SK-N-SH treated with all-trans-retinoic acid at 6 μM for 48 hours (cell line): ENCODE results near the gene TRNP1.

Experiments
- ATAC-seq: fragments of 200-7000 bp; cut with Tn5 transposase; 3 replicates; pipeline ENCODE4 v1.9.1; 2020; ENCODE audit warnings: mild to moderate bottlenecking, moderate library complexity
- ARNTL ChIP-seq: fragments of 450-650 bp; formaldehyde crosslinking; IDR thresholded peaks from 2 replicates; pipeline ENCODE4 v1.5.0; 2020; ENCODE audit warnings: low read depth, mild to moderate bottlenecking, moderate library complexity, borderline replicate concordance
- BACH2 ChIP-seq: fragments of 250-450 bp; sonication (Bioruptor Pico); IDR thresholded peaks from 2 replicates; pipeline ENCODE4 v1.9.0; 2021; ENCODE audit warnings: mild to moderate bottlenecking, borderline replicate concordance
- ESRRG ChIP-seq: fragments of 250-450 bp; sonication (Bioruptor Pico); IDR thresholded peaks from 2 replicates; pipeline ENCODE4 v1.6.1; 2021; ENCODE audit warnings: mild to moderate bottlenecking
- GLIS3 ChIP-seq: fragments of 250-450 bp; sonication (Bioruptor Pico); IDR thresholded peaks from 2 replicates; pipeline ENCODE4 v1.5.0; 2020; ENCODE audit warnings: mild to moderate bottlenecking, moderate library complexity
- ISL1 ChIP-seq: fragments of 250-450 bp; sonication (Bioruptor Pico); IDR thresholded peaks from 2 replicates; pipeline ENCODE4 v2.1.2; 2022; ENCODE audit warnings: mild to moderate bottlenecking, moderate library complexity
- OSR1 ChIP-seq: fragments of 250-450 bp; sonication (Bioruptor Pico); IDR thresholded peaks from 2 replicates; pipeline ENCODE4 v1.8.0; 2022; ENCODE audit warnings: moderate library complexity, mild to moderate bottlenecking, inconsistent platforms
- PPARA ChIP-seq: fragments of 250-450 bp; sonication (Bioruptor Pico); IDR thresholded peaks from 2 replicates; pipeline ENCODE4 v1.5.0; 2020; ENCODE audit warnings: mild to moderate bottlenecking, borderline replicate concordance
- RARB ChIP-seq: fragments of 250-450 bp; sonication (Bioruptor Pico); IDR thresholded peaks from 2 replicates; pipeline ENCODE4 v1.8.0; 2021; ENCODE audit warnings: mild to moderate bottlenecking, moderate library complexity
- SNAI2 ChIP-seq: fragments of 250-450 bp; sonication (Bioruptor Pico); IDR thresholded peaks from 2 replicates; pipeline ENCODE4 v1.5.0; 2020; ENCODE audit warnings: mild to moderate bottlenecking, moderate library complexity
- TCF4 ChIP-seq: fragments of 250-450 bp; sonication (Bioruptor Pico); IDR thresholded peaks from 2 replicates; pipeline ENCODE4 v1.8.0; 2021; ENCODE audit warnings: mild to moderate bottlenecking, moderate library complexity, borderline replicate concordance
- TOX ChIP-seq: fragments of 250-450 bp; sonication (Bioruptor Pico); IDR thresholded peaks from 2 replicates; pipeline ENCODE4 v1.8.0; 2021; ENCODE audit warnings: mild to moderate bottlenecking, moderate library complexity, borderline replicate concordance
- ZC3H10 ChIP-seq: fragments of 250-450 bp; sonication (Bioruptor Pico); IDR thresholded peaks from 2 replicates; pipeline ENCODE4 v1.5.1; 2021; ENCODE audit warnings: mild to moderate bottlenecking, moderate library complexity
- ZFP3 ChIP-seq: fragments of 250-450 bp; sonication (Bioruptor Pico); IDR thresholded peaks from 2 replicates; pipeline ENCODE4 v1.5.0; 2020; ENCODE audit warnings: mild to moderate bottlenecking, moderate library complexity
- ZFP30 ChIP-seq: fragments of 450-650 bp; formaldehyde crosslinking; IDR thresholded peaks from 2 replicates; pipeline ENCODE4 v1.5.0; 2022; ENCODE audit warnings: mild to moderate bottlenecking, moderate library complexity
- ZNF565 ChIP-seq: fragments of 450-650 bp; formaldehyde crosslinking; conservative IDR thresholded peaks from 2 replicates; pipeline ENCODE4 v1.5.0; 2020; ENCODE audit warnings: low read depth, mild to moderate bottlenecking, moderate library complexity
- ZNF8 ChIP-seq: fragments of 450-650 bp; formaldehyde crosslinking; IDR thresholded peaks from 2 replicates; pipeline ENCODE4 v1.5.0; 2020; ENCODE audit warnings: mild to moderate bottlenecking, moderate library complexity
- TF ChIP-seq, protein P1 (sequence below): fragments of 250-450 bp; sonication (Bioruptor Pico); IDR thresholded peaks from 2 replicates; pipeline ENCODE4 v1.8.0; 2020; ENCODE audit warnings: mild to moderate bottlenecking, moderate library complexity, borderline replicate concordance
- TF ChIP-seq, protein P2 (sequence below): fragments of 250-450 bp; sonication (Bioruptor Pico); IDR thresholded peaks from 2 replicates; pipeline ENCODE4 v1.5.1; 2020; ENCODE audit warnings: low read depth, mild to moderate bottlenecking, moderate library complexity
- TF ChIP-seq, protein P3 (sequence below): fragments of 250-450 bp; sonication (Bioruptor Pico); IDR thresholded peaks from 2 replicates; pipeline ENCODE4 v1.5.1; 2021; ENCODE audit warnings: mild to moderate bottlenecking, moderate library complexity
- TF ChIP-seq, protein P4 (sequence below): fragments of 250-450 bp; sonication (Bioruptor Pico); IDR thresholded peaks from 2 replicates; pipeline ENCODE4 v1.5.0; 2020; ENCODE audit warnings: mild to moderate bottlenecking, moderate library complexity
- TF ChIP-seq, protein P5 (sequence below): fragments of 250-450 bp; sonication (Bioruptor Pico); IDR thresholded peaks from 2 replicates; pipeline ENCODE4 v1.8.0; 2021; ENCODE audit warnings: low read depth, mild to moderate bottlenecking, moderate library complexity, borderline replicate concordance

TRNP1 gene

DNA sequence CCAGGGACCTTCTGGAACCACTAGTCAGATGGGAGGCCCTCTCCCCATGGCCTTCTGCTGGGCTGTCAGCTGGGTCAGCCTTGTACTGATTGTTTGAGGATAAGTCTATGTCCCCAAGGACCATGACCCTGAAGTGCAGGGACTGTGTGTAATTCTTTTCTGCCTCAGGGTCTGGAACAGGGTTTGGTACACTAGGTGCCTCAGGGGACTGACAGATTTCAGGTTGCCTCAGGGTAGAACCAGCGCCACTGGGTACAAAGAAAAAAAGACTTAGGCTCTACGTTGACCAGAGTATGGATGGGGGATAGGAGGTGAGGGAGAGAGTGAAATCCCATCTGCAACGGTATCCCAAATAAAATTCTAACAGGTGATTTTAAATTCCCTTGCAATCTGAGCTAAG lies 36.2 kb upstream of the TRNP1 start:
- no peak for ATAC-seq
- TF ChIP-seq ARNTL (CRISPR knock-in tag) = no peak
- no peak for TF ChIP-seq ZFP30 (CRISPR knock-in tag)
- TF ChIP-seq BACH2 (CRISPR knock-in tag) = no peak
- no peak for TF ChIP-seq ZC3H10 (CRISPR knock-in tag)

DNA sequence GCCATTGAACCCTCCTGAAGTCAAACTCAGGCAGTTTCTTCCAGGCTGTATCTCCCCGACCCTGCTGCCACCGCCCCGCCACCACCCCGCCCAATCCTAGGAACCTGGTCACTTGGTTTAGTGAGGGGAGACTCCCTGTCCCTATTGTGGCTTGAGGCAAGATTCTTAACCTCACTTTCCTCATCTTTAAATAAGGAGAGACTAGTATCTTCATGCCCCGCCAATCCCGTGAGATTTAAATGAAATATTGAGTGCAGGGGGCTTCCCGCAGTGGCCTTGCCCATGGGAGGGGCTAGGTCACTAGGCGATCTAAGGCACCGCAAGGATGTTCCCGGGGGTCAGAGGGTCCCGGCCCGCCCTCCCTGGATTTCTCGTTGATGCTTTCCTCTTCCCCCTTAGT lies 34.2 kb upstream of the TRNP1 start:
- TF ChIP-seq PPARA (CRISPR knock-in tag) = no peak
- no peak for TF ChIP-seq ISL1 (CRISPR knock-in tag)
- ATAC-seq = no peak

DNA sequence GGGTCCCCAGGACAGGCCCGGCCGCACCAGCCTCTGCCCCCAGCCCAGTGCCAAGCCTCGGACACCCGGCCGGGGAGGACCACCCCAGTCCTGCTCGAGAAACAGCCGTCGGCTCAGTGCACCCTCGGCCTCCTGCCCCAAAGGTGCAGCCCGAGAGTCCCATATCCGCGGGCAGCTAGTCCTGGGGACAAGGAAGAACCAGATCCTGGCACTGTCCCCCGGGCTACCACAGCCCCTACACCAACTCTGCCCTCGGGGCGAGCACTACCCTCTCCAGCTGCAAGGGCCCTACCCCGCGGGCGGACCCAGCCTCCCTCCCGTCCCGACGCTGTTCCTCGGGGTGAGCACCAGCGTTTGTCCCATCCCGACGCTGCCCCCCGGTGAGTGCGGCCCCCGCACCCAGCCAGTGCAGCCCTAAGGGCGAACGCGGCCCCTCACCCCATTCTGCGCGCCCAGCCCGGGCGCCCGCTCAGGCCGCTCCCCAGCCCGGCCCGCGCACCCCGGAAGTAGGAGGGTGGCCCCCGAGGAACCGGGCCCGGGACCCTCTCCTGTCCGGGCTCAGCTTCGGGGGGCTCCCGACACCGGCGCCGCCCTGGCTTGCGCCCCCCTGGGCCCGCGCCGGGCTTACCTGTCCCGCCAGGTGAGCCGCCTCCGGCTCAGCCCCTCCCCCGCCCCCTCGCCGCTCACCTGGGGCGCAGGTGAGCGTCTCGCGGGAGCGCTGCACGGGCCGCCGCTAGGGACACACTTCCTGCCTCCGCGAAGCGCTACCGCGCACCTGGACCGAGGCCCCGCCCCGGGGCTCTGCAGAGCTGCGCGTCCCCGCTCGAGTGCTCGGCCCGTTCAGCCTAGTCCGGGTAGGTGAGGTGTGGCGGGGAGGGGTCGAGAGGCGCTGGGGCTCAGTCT lies 33.5 kb upstream of the TRNP1 start, which contains the start of gene KDF1:
Gene KDF1 (minus strand): TSS at position 747 of the 903 bp plus-strand sequence. CDS start 8,088 bp downstream, outside the sequence.
- TF ChIP-seq BACH2 (CRISPR knock-in tag) (no peak), ZFP30 (CRISPR knock-in tag) (no peak), ZFP3 (CRISPR knock-in tag) (no peak), ZNF8 (no peak), RARB (CRISPR knock-in tag) (no peak), TCF4 (CRISPR knock-in tag) (no peak), ESRRG (CRISPR knock-in tag) (no peak), OSR1 (CRISPR knock-in tag) (no peak), ZC3H10 (CRISPR knock-in tag) (no peak), ISL1 (CRISPR knock-in tag) (no peak), GLIS3 (no peak), ZNF565 (CRISPR knock-in tag) (no peak), ARNTL (CRISPR knock-in tag) (no peak), TOX (no peak)
- TF ChIP-seq, protein P1, sequence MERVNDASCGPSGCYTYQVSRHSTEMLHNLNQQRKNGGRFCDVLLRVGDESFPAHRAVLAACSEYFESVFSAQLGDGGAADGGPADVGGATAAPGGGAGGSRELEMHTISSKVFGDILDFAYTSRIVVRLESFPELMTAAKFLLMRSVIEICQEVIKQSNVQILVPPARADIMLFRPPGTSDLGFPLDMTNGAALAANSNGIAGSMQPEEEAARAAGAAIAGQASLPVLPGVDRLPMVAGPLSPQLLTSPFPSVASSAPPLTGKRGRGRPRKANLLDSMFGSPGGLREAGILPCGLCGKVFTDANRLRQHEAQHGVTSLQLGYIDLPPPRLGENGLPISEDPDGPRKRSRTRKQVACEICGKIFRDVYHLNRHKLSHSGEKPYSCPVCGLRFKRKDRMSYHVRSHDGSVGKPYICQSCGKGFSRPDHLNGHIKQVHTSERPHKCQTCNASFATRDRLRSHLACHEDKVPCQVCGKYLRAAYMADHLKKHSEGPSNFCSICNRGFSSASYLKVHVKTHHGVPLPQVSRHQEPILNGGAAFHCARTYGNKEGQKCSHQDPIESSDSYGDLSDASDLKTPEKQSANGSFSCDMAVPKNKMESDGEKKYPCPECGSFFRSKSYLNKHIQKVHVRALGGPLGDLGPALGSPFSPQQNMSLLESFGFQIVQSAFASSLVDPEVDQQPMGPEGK (CRISPR knock-in tag) = no peak
- TF ChIP-seq, protein P2, sequence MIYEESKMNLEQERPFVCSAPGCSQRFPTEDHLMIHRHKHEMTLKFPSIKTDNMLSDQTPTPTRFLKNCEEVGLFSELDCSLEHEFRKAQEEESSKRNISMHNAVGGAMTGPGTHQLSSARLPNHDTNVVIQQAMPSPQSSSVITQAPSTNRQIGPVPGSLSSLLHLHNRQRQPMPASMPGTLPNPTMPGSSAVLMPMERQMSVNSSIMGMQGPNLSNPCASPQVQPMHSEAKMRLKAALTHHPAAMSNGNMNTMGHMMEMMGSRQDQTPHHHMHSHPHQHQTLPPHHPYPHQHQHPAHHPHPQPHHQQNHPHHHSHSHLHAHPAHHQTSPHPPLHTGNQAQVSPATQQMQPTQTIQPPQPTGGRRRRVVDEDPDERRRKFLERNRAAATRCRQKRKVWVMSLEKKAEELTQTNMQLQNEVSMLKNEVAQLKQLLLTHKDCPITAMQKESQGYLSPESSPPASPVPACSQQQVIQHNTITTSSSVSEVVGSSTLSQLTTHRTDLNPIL (CRISPR knock-in tag) = no peak
- TF ChIP-seq, protein P3, sequence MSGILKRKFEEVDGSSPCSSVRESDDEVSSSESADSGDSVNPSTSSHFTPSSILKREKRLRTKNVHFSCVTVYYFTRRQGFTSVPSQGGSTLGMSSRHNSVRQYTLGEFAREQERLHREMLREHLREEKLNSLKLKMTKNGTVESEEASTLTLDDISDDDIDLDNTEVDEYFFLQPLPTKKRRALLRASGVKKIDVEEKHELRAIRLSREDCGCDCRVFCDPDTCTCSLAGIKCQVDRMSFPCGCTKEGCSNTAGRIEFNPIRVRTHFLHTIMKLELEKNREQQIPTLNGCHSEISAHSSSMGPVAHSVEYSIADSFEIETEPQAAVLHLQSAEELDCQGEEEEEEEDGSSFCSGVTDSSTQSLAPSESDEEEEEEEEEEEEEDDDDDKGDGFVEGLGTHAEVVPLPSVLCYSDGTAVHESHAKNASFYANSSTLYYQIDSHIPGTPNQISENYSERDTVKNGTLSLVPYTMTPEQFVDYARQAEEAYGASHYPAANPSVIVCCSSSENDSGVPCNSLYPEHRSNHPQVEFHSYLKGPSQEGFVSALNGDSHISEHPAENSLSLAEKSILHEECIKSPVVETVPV (CRISPR knock-in tag) = no peak
- TF ChIP-seq, protein P4, sequence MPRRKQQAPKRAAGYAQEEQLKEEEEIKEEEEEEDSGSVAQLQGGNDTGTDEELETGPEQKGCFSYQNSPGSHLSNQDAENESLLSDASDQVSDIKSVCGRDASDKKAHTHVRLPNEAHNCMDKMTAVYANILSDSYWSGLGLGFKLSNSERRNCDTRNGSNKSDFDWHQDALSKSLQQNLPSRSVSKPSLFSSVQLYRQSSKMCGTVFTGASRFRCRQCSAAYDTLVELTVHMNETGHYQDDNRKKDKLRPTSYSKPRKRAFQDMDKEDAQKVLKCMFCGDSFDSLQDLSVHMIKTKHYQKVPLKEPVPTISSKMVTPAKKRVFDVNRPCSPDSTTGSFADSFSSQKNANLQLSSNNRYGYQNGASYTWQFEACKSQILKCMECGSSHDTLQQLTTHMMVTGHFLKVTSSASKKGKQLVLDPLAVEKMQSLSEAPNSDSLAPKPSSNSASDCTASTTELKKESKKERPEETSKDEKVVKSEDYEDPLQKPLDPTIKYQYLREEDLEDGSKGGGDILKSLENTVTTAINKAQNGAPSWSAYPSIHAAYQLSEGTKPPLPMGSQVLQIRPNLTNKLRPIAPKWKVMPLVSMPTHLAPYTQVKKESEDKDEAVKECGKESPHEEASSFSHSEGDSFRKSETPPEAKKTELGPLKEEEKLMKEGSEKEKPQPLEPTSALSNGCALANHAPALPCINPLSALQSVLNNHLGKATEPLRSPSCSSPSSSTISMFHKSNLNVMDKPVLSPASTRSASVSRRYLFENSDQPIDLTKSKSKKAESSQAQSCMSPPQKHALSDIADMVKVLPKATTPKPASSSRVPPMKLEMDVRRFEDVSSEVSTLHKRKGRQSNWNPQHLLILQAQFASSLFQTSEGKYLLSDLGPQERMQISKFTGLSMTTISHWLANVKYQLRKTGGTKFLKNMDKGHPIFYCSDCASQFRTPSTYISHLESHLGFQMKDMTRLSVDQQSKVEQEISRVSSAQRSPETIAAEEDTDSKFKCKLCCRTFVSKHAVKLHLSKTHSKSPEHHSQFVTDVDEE (CRISPR knock-in tag) = no peak
- ATAC-seq = peak; percentile 32

DNA sequence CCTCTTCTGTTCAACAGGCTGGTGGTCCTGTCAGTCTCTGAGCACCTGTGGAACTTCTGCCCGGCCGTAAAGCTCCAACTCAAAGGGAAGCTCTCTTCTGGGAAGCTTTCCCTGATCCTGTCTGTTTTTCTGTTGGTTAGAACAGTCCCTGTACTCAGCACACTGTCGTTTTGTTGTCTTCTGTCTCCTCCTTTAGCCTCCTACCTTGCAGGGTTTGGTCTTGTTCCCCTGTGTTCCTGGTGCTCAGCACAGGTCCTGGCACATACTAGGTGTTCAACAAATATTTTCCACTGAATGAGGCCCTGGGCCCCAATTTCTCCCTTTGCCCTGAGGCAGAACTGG lies 32.9 kb upstream of the TRNP1 start:
- no peak for ATAC-seq
- no peak for TF ChIP-seq OSR1 (CRISPR knock-in tag)
- TF ChIP-seq, protein P3 (CRISPR knock-in tag) = no peak
- TF ChIP-seq PPARA (CRISPR knock-in tag) = no peak
- no peak for TF ChIP-seq ISL1 (CRISPR knock-in tag)
- no peak for TF ChIP-seq RARB (CRISPR knock-in tag)
- TF ChIP-seq GLIS3 = no peak
- TF ChIP-seq TOX = no peak
- TF ChIP-seq ZC3H10 (CRISPR knock-in tag) = no peak
- TF ChIP-seq TCF4 (CRISPR knock-in tag) = no peak
- TF ChIP-seq, protein P5, sequence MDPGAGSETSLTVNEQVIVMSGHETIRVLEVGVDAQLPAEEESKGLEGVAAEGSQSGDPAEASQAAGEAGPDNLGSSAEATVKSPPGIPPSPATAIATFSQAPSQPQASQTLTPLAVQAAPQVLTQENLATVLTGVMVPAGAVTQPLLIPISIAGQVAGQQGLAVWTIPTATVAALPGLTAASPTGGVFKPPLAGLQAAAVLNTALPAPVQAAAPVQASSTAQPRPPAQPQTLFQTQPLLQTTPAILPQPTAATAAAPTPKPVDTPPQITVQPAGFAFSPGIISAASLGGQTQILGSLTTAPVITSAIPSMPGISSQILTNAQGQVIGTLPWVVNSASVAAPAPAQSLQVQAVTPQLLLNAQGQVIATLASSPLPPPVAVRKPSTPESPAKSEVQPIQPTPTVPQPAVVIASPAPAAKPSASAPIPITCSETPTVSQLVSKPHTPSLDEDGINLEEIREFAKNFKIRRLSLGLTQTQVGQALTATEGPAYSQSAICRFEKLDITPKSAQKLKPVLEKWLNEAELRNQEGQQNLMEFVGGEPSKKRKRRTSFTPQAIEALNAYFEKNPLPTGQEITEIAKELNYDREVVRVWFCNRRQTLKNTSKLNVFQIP (CRISPR knock-in tag) = no peak
- TF ChIP-seq, protein P2 (CRISPR knock-in tag) = no peak
- no peak for TF ChIP-seq SNAI2 (CRISPR knock-in tag)
- TF ChIP-seq ESRRG (CRISPR knock-in tag) = no peak
